K562 (cell line): ENCODE measurements around the gene SLC7A6OS. TPM values are rescaled to one million over a fixed set of nuclear protein-coding genes. Genes with fewer than 3 reads are reported as not detected.

Experiments used
- ATF1 ChIP-seq, 2 experiments: fragments of 450-650 bp in 1 of 2; IDR thresholded peaks; 2 replicates each; pipeline ENCODE4 v1.6.1; 2016; ENCODE audit warnings: missing compliant biosample characterization in 1 of 2, missing genetic modification characterization in 1 of 2
- CHD4 ChIP-seq: fragments of 200-600 bp; sonication (generic); IDR thresholded peaks from 3 replicates; pipeline ENCODE4 v1.6.1; 2012; ENCODE audit warnings: low read depth, mild to moderate bottlenecking, mixed read lengths, low read length, inconsistent platforms; ENCODE audit not compliant: insufficient read depth, insufficient replicate concordance, poor library complexity, severe bottlenecking
- CUX1 ChIP-seq: fragments of 200-800 bp; sonication (Bioruptor generic); IDR thresholded peaks from 2 replicates; pipeline ENCODE4 v1.6.1; 2016; ENCODE audit warnings: missing genetic modification characterization, missing compliant biosample characterization
- ILF3 ChIP-seq: fragments of 450-650 bp; IDR thresholded peaks from 2 replicates; pipeline ENCODE4 v1.6.1; 2018; ENCODE audit warnings: antibody characterized with exemption, mild to moderate bottlenecking, moderate library complexity, borderline replicate concordance
- SP1 ChIP-seq: sonication (generic); formaldehyde crosslinking; IDR thresholded peaks from 2 replicates; pipeline ENCODE4 v1.8.1; 2022; ENCODE audit warnings: mild to moderate bottlenecking, missing genetic modification reagents
- ZNF133 ChIP-seq: fragments of 250-450 bp; sonication (Bioruptor Pico); IDR thresholded peaks from 2 replicates; pipeline ENCODE4 v1.4.0; 2020; ENCODE audit warnings: mild to moderate bottlenecking
- ZNF740 ChIP-seq, 3 experiments: fragments of 200-800 bp in 1 of 3; sonication (Bioruptor generic) in 1 of 3; sonication (generic) in 1 of 3; formaldehyde crosslinking in 1 of 3; IDR thresholded peaks; 2 replicates each; pipeline versions ENCODE4 v1.6.1 to v1.8.0; 2016 to 2022; ENCODE audit warnings: mild to moderate bottlenecking in 2 of 3, missing compliant biosample characterization in 2 of 3, missing genetic modification characterization in 2 of 3, missing genetic modification reagents in 1 of 3
- polyA plus RNA-seq, 8 experiments: library from polyadenylated mRNA; depleted of rRNA in 4 of 8; stranded (reverse) in 5 of 8; unstranded in 3 of 8; fragments of >200 nt; fragmentation: Nextera tagmentation in 2 of 8; fragmentation: Illumina TruSeq in 1 of 8; extraction: Ambion mirVana in 2 of 8; extraction: Trizol in 1 of 8; gene quantifications; 2 replicates each; pipeline versions ENCODE4 v1.2.1 to v1.2.3, GENCODE V29; 2011 to 2014; ENCODE audit warnings: inconsistent platforms in 1 of 8, missing spikeins in 1 of 8
- total RNA-seq, 7 experiments: library from RNA; depleted of rRNA in 6 of 7; stranded (reverse); fragments of >200 nt in 6 of 7; fragmentation: Illumina TruSeq in 2 of 7; extraction: Trizol in 2 of 7; gene quantifications; 2 replicates each; pipeline versions ENCODE4 v1.2.1 to v1.2.3, GENCODE V29; 2011 to 2021; ENCODE audit warnings: low replicate concordance in 1 of 7

SLC7A6OS gene
- total and polyA plus RNA-seq, 9 of the 15 experiments (the other 6 are each of a cell fraction or from before 2014, with no cell fraction given) = 2.7 to 23.6 (median 17.2) TPM

- TF ChIP-seq CUX1 (no peak), CHD4 (no peak), ZNF740 (CRISPR knock-in tag; IDR thresholded peaks at IDR 0.05) (no peak), ZNF740 (tag; IDR thresholded peaks at IDR 0.05) (no peak), ATF1 (CRISPR knock-in tag; IDR thresholded peaks at IDR 0.05) (no peak), ATF1 (tag; IDR thresholded peaks at IDR 0.05) (no peak), ZNF133 (CRISPR knock-in tag) (no peak), ILF3 (no peak), SP1 (CRISPR knock-in tag) (no peak)
These were observed 42.6 kb upstream of the SLC7A6OS start (continued) for GRCh38 chr16:68353366-68353765.
